HepG2 (cell line): ENCODE measurements around the gene RAB36.

Source experiments
- BRCA1 ChIP-seq: sonication (generic); formaldehyde crosslinking; IDR thresholded peaks from 2 replicates; pipeline ENCODE4 v1.4.0; 2020; ENCODE audit warnings: missing genetic modification reagents
- CTCF ChIP-seq: sonication (generic); formaldehyde crosslinking; IDR thresholded peaks from 2 replicates; pipeline ENCODE4 v1.5.0; 2020; ENCODE audit warnings: mild to moderate bottlenecking, missing genetic modification reagents, moderate library complexity
- ETV6 ChIP-seq: sonication (generic); formaldehyde crosslinking; conservative IDR thresholded peaks from 2 replicates; pipeline ENCODE4 v1.4.0; 2020; ENCODE audit warnings: missing genetic modification reagents
- GABPB1 ChIP-seq: IDR thresholded peaks from 2 replicates; pipeline ENCODE4 v1.6.1; 2016; ENCODE audit warnings: mild to moderate bottlenecking, missing genetic modification reagents, moderate library complexity, missing compliant biosample characterization
- ZNF768 ChIP-seq: sonication (generic); formaldehyde crosslinking; IDR thresholded peaks from 2 replicates; pipeline ENCODE4 v1.4.0; 2020; ENCODE audit warnings: missing genetic modification reagents
- TF ChIP-seq, protein P1 (sequence below): sonication (generic); formaldehyde crosslinking; IDR thresholded peaks from 2 replicates; pipeline ENCODE4 v1.8.1; 2022; ENCODE audit warnings: mild to moderate bottlenecking, missing genetic modification reagents
- TF ChIP-seq, protein P2 (sequence below): IDR thresholded peaks from 2 replicates; pipeline ENCODE4 v1.6.1; 2016

GRCh38 chr22:23183061-23183698 is 37.9 kb downstream of the RAB36 start:
- TF ChIP-seq ETV6 (CRISPR knock-in tag) = no peak
- TF ChIP-seq GABPB1 = no peak
- no peak for TF ChIP-seq BRCA1 (CRISPR knock-in tag)
- no peak for TF ChIP-seq ZNF768
- TF ChIP-seq, protein P1, sequence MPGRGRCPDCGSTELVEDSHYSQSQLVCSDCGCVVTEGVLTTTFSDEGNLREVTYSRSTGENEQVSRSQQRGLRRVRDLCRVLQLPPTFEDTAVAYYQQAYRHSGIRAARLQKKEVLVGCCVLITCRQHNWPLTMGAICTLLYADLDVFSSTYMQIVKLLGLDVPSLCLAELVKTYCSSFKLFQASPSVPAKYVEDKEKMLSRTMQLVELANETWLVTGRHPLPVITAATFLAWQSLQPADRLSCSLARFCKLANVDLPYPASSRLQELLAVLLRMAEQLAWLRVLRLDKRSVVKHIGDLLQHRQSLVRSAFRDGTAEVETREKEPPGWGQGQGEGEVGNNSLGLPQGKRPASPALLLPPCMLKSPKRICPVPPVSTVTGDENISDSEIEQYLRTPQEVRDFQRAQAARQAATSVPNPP (CRISPR knock-in tag) = no peak
- no peak for TF ChIP-seq CTCF
- TF ChIP-seq, protein P2, sequence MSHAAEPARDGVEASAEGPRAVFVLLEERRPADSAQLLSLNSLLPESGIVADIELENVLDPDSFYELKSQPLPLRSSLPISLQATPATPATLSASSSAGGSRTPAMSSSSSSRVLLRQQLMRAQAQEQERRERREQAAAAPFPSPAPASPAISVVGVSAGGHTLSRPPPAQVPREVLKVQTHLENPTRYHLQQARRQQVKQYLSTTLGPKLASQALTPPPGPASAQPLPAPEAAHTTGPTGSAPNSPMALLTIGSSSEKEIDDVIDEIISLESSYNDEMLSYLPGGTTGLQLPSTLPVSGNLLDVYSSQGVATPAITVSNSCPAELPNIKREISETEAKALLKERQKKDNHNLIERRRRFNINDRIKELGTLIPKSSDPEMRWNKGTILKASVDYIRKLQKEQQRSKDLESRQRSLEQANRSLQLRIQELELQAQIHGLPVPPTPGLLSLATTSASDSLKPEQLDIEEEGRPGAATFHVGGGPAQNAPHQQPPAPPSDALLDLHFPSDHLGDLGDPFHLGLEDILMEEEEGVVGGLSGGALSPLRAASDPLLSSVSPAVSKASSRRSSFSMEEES (CRISPR knock-in tag) = no peak
